PC-9 (cell line): Measurements from ENCODE around the gene TERB1. TPM values are rescaled to one million over a fixed set of nuclear protein-coding genes. Genes with fewer than 3 reads are reported as not detected.

Experiments used
- BruUV-seq: library from RNA; stranded (reverse); fragments of 400-500 nt; replicated peaks from 2 replicates; lab custom pipeline; 2021; lab: Mats Ljungman, UMichigan
- CTCF ChIA-PET: fragments of 300-600 bp; sonication (Branson Sonifier 250); formaldehyde crosslinking; loops from one replicate; lab custom pipeline; 2022; ENCODE audit warnings: antibody characterized with exemption; lab: Charles Lee
- POLR2A ChIA-PET: fragments of 300-600 bp; sonication (Branson Sonifier 250); formaldehyde crosslinking; loops from one replicate; lab custom pipeline; 2022; ENCODE audit warnings: antibody characterized with exemption; ENCODE audit not compliant: unreplicated experiment; lab: Charles Lee
- DNase-seq, 2 experiments: peaks; one replicate each; pipeline versions ENCODE4 v3.0.0 to v3.0.0-alpha.2; 2015 to 2022; ENCODE audit warnings: mixed read lengths in 1 of 2
- H2AFZ ChIP-seq: fragments of 200-600 bp; sonication (generic); 2 replicates; pipeline ENCODE4 v1.8.1; 2017; ENCODE audit warnings: antibody characterized with exemption
- H3F3A ChIP-seq: fragments of 200-600 bp; sonication (generic); 2 replicates; pipeline ENCODE4 v1.8.1; 2017; ENCODE audit warnings: antibody characterized with exemption, mild to moderate bottlenecking, low read depth; ENCODE audit not compliant: insufficient read depth
- H3K27ac ChIP-seq: fragments of 200-600 bp; sonication (generic); 2 replicates; pipeline ENCODE4 v1.6.1; 2016; ENCODE audit warnings: mixed run types
- H3K27me3 ChIP-seq: fragments of 200-600 bp; sonication (generic); 2 replicates; pipeline ENCODE4 v1.6.1; 2016; ENCODE audit warnings: low read depth, mixed run types; ENCODE audit not compliant: insufficient read depth
- H3K36me3 ChIP-seq: fragments of 200-600 bp; sonication (generic); 2 replicates; pipeline ENCODE4 v1.6.1; 2016; ENCODE audit warnings: low read depth, mixed run types
- H3K4me1 ChIP-seq: fragments of 200-600 bp; sonication (generic); replicated peaks from 2 replicates; pipeline ENCODE4 v1.6.1; 2016; ENCODE audit warnings: mixed run types; ENCODE audit not compliant: insufficient read depth
- H3K4me2 ChIP-seq: fragments of 200-600 bp; sonication (generic); 2 replicates; pipeline ENCODE4 v1.6.1; 2017; ENCODE audit warnings: mixed run types
- H3K4me3 ChIP-seq: fragments of 200-600 bp; sonication (generic); 2 replicates; pipeline ENCODE4 v1.6.1; 2016; ENCODE audit warnings: mixed run types
- H3K79me2 ChIP-seq: fragments of 200-600 bp; sonication (generic); 2 replicates; pipeline ENCODE4 v1.6.1; 2017; ENCODE audit warnings: low read depth, mixed run types
- H3K9me2 ChIP-seq: fragments of 200-600 bp; sonication (generic); 2 replicates; pipeline ENCODE4 v1.8.1; 2017; ENCODE audit warnings: mild to moderate bottlenecking; ENCODE audit not compliant: insufficient read depth
- H3K9me3 ChIP-seq: fragments of 200-600 bp; sonication (generic); 2 replicates; pipeline ENCODE4 v1.8.1; 2016; ENCODE audit warnings: low read depth; ENCODE audit not compliant: insufficient read depth
- H4K20me1 ChIP-seq: fragments of 200-600 bp; sonication (generic); 2 replicates; pipeline ENCODE4 v1.8.1; 2017; ENCODE audit not compliant: insufficient read depth
- CTCF ChIP-seq: fragments of 200-600 bp; sonication (generic); conservative IDR thresholded peaks from 2 replicates; pipeline ENCODE4 v1.6.1; 2017; ENCODE audit warnings: mixed run types, antibody characterized with exemption, mild to moderate bottlenecking, moderate library complexity
- EZH2 ChIP-seq: fragments of 200-600 bp; sonication (generic); IDR thresholded peaks from 2 replicates; pipeline ENCODE4 v1.8.0; 2017; ENCODE audit warnings: antibody characterized with exemption, low read depth
- intact Hi-C: fragments of 100-400 bp; cut with micrococcal nuclease; formaldehyde crosslinking; loops from one replicate; pipeline ENCODE4 v1.10.0; 2022; ENCODE audit not compliant: unreplicated experiment
- total RNA-seq: library from RNA; stranded (reverse); gene quantifications from 2 replicates; pipeline ENCODE4 v1.2.3, GENCODE V29; 2021

TERB1 gene
- total RNA-seq, 1 experiment from 2014 or later = not detected

DNA sequence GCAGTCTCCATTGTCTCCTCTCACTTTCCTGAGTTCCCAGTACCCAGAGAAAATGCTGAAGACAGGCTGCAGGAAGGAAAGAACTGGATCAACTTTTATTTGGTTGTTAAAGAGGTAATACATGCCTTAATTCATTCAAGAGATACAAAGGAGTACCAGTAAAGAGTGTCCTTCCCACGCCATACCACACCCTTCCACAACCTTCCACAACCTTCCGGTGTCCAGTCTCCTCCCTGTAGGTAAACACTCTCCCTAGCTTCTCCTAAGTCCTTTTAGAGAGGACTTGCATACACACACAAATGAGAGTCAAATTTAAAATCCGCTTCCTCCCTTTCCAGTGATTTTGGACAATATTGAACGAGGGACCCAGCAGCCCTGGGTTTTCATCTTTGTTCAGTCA lies 40.0 kb upstream of the TERB1 start:
- ChIA-PET CTCF (no interaction called here), POLR2A (no interaction called here)

GRCh38 chr16:66840883-66841282 lies 39.5 kb upstream of the TERB1 start:
- intact Hi-C loops = no loop called here

More for the DNA sequence above, 40.0 kb upstream of the TERB1 start:
- no peak overlapping the region for H3K27ac ChIP-seq
- H3K79me2 ChIP-seq = no peaks in the 10 kb centered on the region
- H3K4me3 ChIP-seq = no peak overlapping the region
- BruUV-seq = no TSS peak
- no peak overlapping the region for H3K4me2 ChIP-seq
- no peaks in the 10 kb centered on the region for H3F3A ChIP-seq
- H2AFZ ChIP-seq = no peak overlapping the region
- DNase-seq = no peak
- H4K20me1 ChIP-seq = no peaks in the 10 kb centered on the region
- H3K9me2 ChIP-seq = no peaks in the 10 kb centered on the region
- no peaks in the 10 kb centered on the region for H3K36me3 ChIP-seq
- no peaks in the 10 kb centered on the region for H3K27me3 ChIP-seq
- TF ChIP-seq CTCF = no peak
- intact Hi-C loops = no loop called here
- H3K9me3 ChIP-seq = no peaks in the 10 kb centered on the region
- H3K4me1 ChIP-seq = 0 out of 2 replicates have a peak, but pooled peaks cover 6% of the 10 kb centered on the region

DNA sequence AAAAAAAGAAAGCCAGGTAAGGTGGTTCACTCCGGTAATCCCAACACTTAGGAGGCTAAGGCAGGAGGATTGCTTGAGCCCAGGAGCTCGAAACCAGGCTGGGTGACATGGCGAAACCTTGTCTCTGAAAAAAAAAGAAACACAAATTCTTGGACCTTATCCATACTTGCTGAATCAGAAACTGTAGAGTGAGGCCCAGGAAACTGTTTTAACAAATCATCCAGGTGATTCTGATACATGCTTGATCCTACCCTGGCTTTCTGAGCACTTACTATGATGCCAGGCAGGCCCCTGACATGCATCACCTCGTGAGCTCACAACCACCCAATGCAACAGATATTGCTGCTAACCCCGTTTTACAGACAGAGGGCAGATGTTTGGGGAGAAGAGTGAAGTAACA lies 33.4 kb upstream of the TERB1 start:
- CTCF ChIA-PET = interaction anchor here (0.5 to 1.7 kb wide), 3 partner anchors 34 to 46 kb away, joined by 3 to 10 read pairs (median 10); partner anchors contain the start of gene PDP2
- no peaks in the 10 kb centered on the region for H4K20me1 ChIP-seq
- H3K4me2 ChIP-seq = no peak overlapping the region
- POLR2A ChIA-PET = interaction anchor here (0.7 kb wide), 1 partner anchor 556 kb away, joined by 4 read pairs; no protein-coding TSS in a partner anchor
- H3K79me2 ChIP-seq = peaks cover 6% of the 10 kb centered on the region
- no peaks in the 10 kb centered on the region for H3K36me3 ChIP-seq
- BruUV-seq = no TSS peak
- H2AFZ ChIP-seq = no peak overlapping the region
- no peak overlapping the region for H3K27ac ChIP-seq
- H3K4me1 ChIP-seq = peaks cover 27% of the 10 kb centered on the region
- TF ChIP-seq EZH2 (no peak), CTCF (no peak)
- DNase-seq = no peak
- no peaks in the 10 kb centered on the region for H3K9me3 ChIP-seq
- H3K9me2 ChIP-seq = no peaks in the 10 kb centered on the region
- H3K27me3 ChIP-seq = no peaks in the 10 kb centered on the region
- no peak overlapping the region for H3K4me3 ChIP-seq
- peaks cover 28% of the 10 kb centered on the region for H3F3A ChIP-seq
- intact Hi-C loops = no loop called here

More at GRCh38 chr16:66840883-66841282, 39.5 kb upstream of the TERB1 start:
- CTCF ChIA-PET = no interaction called here
- H3K9me2 ChIP-seq = no peaks in the 10 kb centered on the region
- no peak overlapping the region for H3K4me3 ChIP-seq
- no peaks in the 10 kb centered on the region for H3K36me3 ChIP-seq
- POLR2A ChIA-PET = no interaction called here
- H3K9me3 ChIP-seq = no peaks in the 10 kb centered on the region
- no peak overlapping the region for H3K27ac ChIP-seq
- no peaks in the 10 kb centered on the region for H4K20me1 ChIP-seq
- H3K4me2 ChIP-seq = no peak overlapping the region
- no peak for DNase-seq
- TF ChIP-seq CTCF (no peak), EZH2 (no peak)
- BruUV-seq = no TSS peak
- no peaks in the 10 kb centered on the region for H3K27me3 ChIP-seq
- no peaks in the 10 kb centered on the region for H3K79me2 ChIP-seq
- no peak overlapping the region for H2AFZ ChIP-seq
- H3K4me1 ChIP-seq = 0 out of 2 replicates have a peak, but pooled peaks cover 4% of the 10 kb centered on the region
- no peaks in the 10 kb centered on the region for H3F3A ChIP-seq
